ENCODE data around the gene JAK1.
"Not testable (repeated sequence)": the region's sequence is repeated elsewhere in the genome, so short reads cannot be mapped to it uniquely, and the experiment has no call there.

The JAK1 gene

GRCh38 chr1:64923294-64923718 is 43.0 kb downstream of the JAK1 start:
- in situ Hi-C loops (cut with HindIII; ENCODE audit: low sequenced_read_pairs), result no loop called here

GRCh38 chr1:64922336-64922735 is 44.0 kb downstream of the JAK1 start:
- in situ Hi-C loops (cut with HindIII; ENCODE audit: low sequenced_read_pairs), result no loop called here

- in situ Hi-C loops (cut with HindIII; ENCODE audit: low sequenced_read_pairs), result no loop called here
Observed at GRCh38 chr1:64921771-64922170, 44.6 kb downstream of the JAK1 start.

- in situ Hi-C loops (cut with HindIII; ENCODE audit: low sequenced_read_pairs), result no loop called here
Observed at GRCh38 chr1:64920941-64921589, 45.3 kb downstream of the JAK1 start.

- in situ Hi-C loops (cut with HindIII; ENCODE audit: low sequenced_read_pairs), result not testable (repeated sequence)
Observed at GRCh38 chr1:64919120-64919519, 47.2 kb downstream of the JAK1 start.

- in situ Hi-C loops (cut with HindIII; ENCODE audit: low sequenced_read_pairs), result no loop called here
Observed at GRCh38 chr1:64917907-64918306, 48.4 kb downstream of the JAK1 start.

GRCh38 chr1:64917328-64917861 is 49.0 kb downstream of the JAK1 start:
- in situ Hi-C loops (cut with HindIII; ENCODE audit: low sequenced_read_pairs), result no loop called here

GRCh38 chr1:64915381-64916274 is 50.7 kb downstream of the JAK1 start:
- in situ Hi-C loops (cut with HindIII; ENCODE audit: low sequenced_read_pairs), result no loop called here

GRCh38 chr1:64913361-64914015 is 52.9 kb downstream of the JAK1 start:
- in situ Hi-C loops (cut with HindIII; ENCODE audit: low sequenced_read_pairs), result no loop called here

- in situ Hi-C loops (cut with HindIII; ENCODE audit: low sequenced_read_pairs), result no loop called here
Observed at GRCh38 chr1:64912191-64912590, 54.2 kb downstream of the JAK1 start.

GRCh38 chr1:64911326-64911725 is 55.0 kb downstream of the JAK1 start:
- in situ Hi-C loops (cut with HindIII; ENCODE audit: low sequenced_read_pairs), result no loop called here

- in situ Hi-C loops (cut with HindIII; ENCODE audit: low sequenced_read_pairs), result no loop called here
Observed at GRCh38 chr1:64909031-64909430, 57.3 kb downstream of the JAK1 start.

GRCh38 chr1:64908575-64908974 is 57.8 kb downstream of the JAK1 start:
- in situ Hi-C loops (cut with HindIII; ENCODE audit: low sequenced_read_pairs), result no loop called here

GRCh38 chr1:64906447-64906846 is 59.9 kb downstream of the JAK1 start:
- in situ Hi-C loops (cut with HindIII; ENCODE audit: low sequenced_read_pairs), result no loop called here

- in situ Hi-C loops (cut with HindIII; ENCODE audit: low sequenced_read_pairs), result no loop called here
Observed at GRCh38 chr1:64903593-64903992, 62.8 kb downstream of the JAK1 start.

- in situ Hi-C loops (cut with HindIII; ENCODE audit: low sequenced_read_pairs), result no loop called here
Observed at GRCh38 chr1:64901663-64902062, 64.7 kb downstream of the JAK1 start.

- in situ Hi-C loops (cut with HindIII; ENCODE audit: low sequenced_read_pairs), result no loop called here
Observed at GRCh38 chr1:64900916-64901315, 65.4 kb downstream of the JAK1 start.

- in situ Hi-C loops (cut with HindIII; ENCODE audit: low sequenced_read_pairs), result no loop called here
Observed at GRCh38 chr1:64898107-64898861, 68.1 kb downstream of the JAK1 start.

GRCh38 chr1:64896551-64896950 is 69.8 kb downstream of the JAK1 start:
- in situ Hi-C loops (cut with HindIII; ENCODE audit: low sequenced_read_pairs), result no loop called here

- in situ Hi-C loops (cut with HindIII; ENCODE audit: low sequenced_read_pairs), result no loop called here
Observed at GRCh38 chr1:64895500-64895899, 70.8 kb downstream of the JAK1 start.

All from DLD1 (cell line).